Endothelial cell (in vitro differentiated cells): ENCODE data around the gene C3orf52. TPM values are rescaled to one million over a fixed set of nuclear protein-coding genes. Genes with fewer than 3 reads are reported as not detected.
A peak's percentile ranks its signal among the peaks of the same experiment; 100 is the strongest.

Source experiments
- DNase-seq: peaks from one replicate; pipeline ENCODE4 v3.0.0; 2021; ENCODE audit warnings: low spot score
- H3K27ac Mint-ChIP-seq: one replicate; pipeline ENCODE4 v1.8.0; 2021; ENCODE audit warnings: mixed read lengths, inconsistent platforms; ENCODE audit not compliant: unreplicated experiment
- H3K27me3 Mint-ChIP-seq: one replicate; pipeline ENCODE4 v1.8.0; 2021; ENCODE audit warnings: mild to moderate bottlenecking, moderate library complexity, mixed read lengths, inconsistent platforms; ENCODE audit not compliant: unreplicated experiment
- H3K36me3 Mint-ChIP-seq: one replicate; pipeline ENCODE4 v1.8.0; 2021; ENCODE audit warnings: mild to moderate bottlenecking, low read depth, mixed read lengths, inconsistent platforms; ENCODE audit not compliant: unreplicated experiment
- H3K4me1 Mint-ChIP-seq: one replicate; pipeline ENCODE4 v1.8.0; 2021; ENCODE audit warnings: mild to moderate bottlenecking, mixed read lengths, inconsistent platforms; ENCODE audit not compliant: unreplicated experiment
- H3K4me3 Mint-ChIP-seq: one replicate; pipeline ENCODE4 v1.8.0; 2021; ENCODE audit warnings: mild to moderate bottlenecking, mixed read lengths, inconsistent platforms; ENCODE audit not compliant: unreplicated experiment
- H3K9me3 Mint-ChIP-seq: one replicate; pipeline ENCODE4 v1.8.0; 2021; ENCODE audit warnings: mixed read lengths, inconsistent platforms; ENCODE audit not compliant: unreplicated experiment
- CTCF ChIP-seq: fragments of 200-600 bp; sonication (generic); IDR thresholded peaks from one replicate; pipeline ENCODE4 v1.5.0; 2021; ENCODE audit warnings: antibody characterized with exemption; ENCODE audit not compliant: unreplicated experiment
- total RNA-seq: library from RNA; stranded (reverse); fragmentation: NEBNext Ultra II Directional; extraction: Animal tissue kit (Norgen Biotek cat#: 25700); gene quantifications from one replicate; pipeline ENCODE4 v1.2.1, GENCODE V29; 2021; ENCODE audit not compliant: unreplicated experiment

The C3orf52 gene
- total RNA-seq, 1 donor from 2014 or later: 8.3 TPM

GRCh38 chr3:112097378-112097777 is 11.2 kb downstream of the C3orf52 start:
- no peak for DNase-seq
- TF ChIP-seq CTCF: no peak
- H3K4me1 Mint-ChIP-seq: peaks cover 24% of the 10 kb centered on the region
- H3K4me3 Mint-ChIP-seq: no peak overlapping the region
- no peaks in the 10 kb centered on the region for H3K9me3 Mint-ChIP-seq
- no peak overlapping the region for H3K27ac Mint-ChIP-seq
- H3K27me3 Mint-ChIP-seq: no peaks in the 10 kb centered on the region
- H3K36me3 Mint-ChIP-seq: peaks cover 5% of the 10 kb centered on the region

- H3K4me3 Mint-ChIP-seq: no peak overlapping the region
- no peaks in the 10 kb centered on the region for H3K27me3 Mint-ChIP-seq
- DNase-seq: no peak
- H3K4me1 Mint-ChIP-seq: no peaks in the 10 kb centered on the region
- TF ChIP-seq CTCF: no peak
- H3K9me3 Mint-ChIP-seq: no peaks in the 10 kb centered on the region
- peaks cover 12% of the 10 kb centered on the region for H3K36me3 Mint-ChIP-seq
- no peak overlapping the region for H3K27ac Mint-ChIP-seq
Observed at GRCh38 chr3:112101916-112102315, 15.7 kb downstream of the C3orf52 start.

GRCh38 chr3:112104774-112105173 is 18.6 kb downstream of the C3orf52 start:
- TF ChIP-seq CTCF: no peak
- Mint-ChIP-seq H3K27me3 (no peaks in the 10 kb centered on the region), H3K36me3 (peaks cover 6% of the 10 kb centered on the region), H3K9me3 (no peaks in the 10 kb centered on the region), H3K4me3 (no peak overlapping the region), H3K27ac (no peak overlapping the region), H3K4me1 (peaks cover 2% of the 10 kb centered on the region)
- DNase-seq: no peak

- H3K27ac Mint-ChIP-seq: no peak overlapping the region
- TF ChIP-seq CTCF: no peak
- H3K4me3 Mint-ChIP-seq: no peak overlapping the region
- H3K36me3 Mint-ChIP-seq: peaks cover 9% of the 10 kb centered on the region
- no peaks in the 10 kb centered on the region for H3K27me3 Mint-ChIP-seq
- H3K9me3 Mint-ChIP-seq: no peaks in the 10 kb centered on the region
- no peak for DNase-seq
- peaks cover 6% of the 10 kb centered on the region for H3K4me1 Mint-ChIP-seq
Observed at GRCh38 chr3:112109322-112109721, 23.1 kb downstream of the C3orf52 start.

GRCh38 chr3:112111785-112112402 is 25.7 kb downstream of the C3orf52 start:
- Mint-ChIP-seq H3K4me3 (no peak overlapping the region), H3K36me3 (peaks cover 9% of the 10 kb centered on the region), H3K27ac (no peak overlapping the region), H3K27me3 (no peaks in the 10 kb centered on the region), H3K9me3 (no peaks in the 10 kb centered on the region), H3K4me1 (peaks cover 20% of the 10 kb centered on the region)
- DNase-seq: peak; percentile 50
- peak; percentile 52 for TF ChIP-seq CTCF
